Adrenal gland (tissue), 12 donors: ENCODE data around the gene MYLK. TPM values are rescaled to one million over a fixed set of nuclear protein-coding genes. Genes with fewer than 3 reads are reported as not detected.

Experiments
- DNase-seq, 7 donors: peaks; one replicate each; pipeline ENCODE4 v3.0.0-alpha.2; 2019 to 2020
- H3K27ac ChIP-seq, 5 donors: fragments of 200-600 bp; sonication (generic) in 4 of 5; 1 replicate in 3 of 5; 2 replicates in 2 of 5; pipeline versions ENCODE4 v1.5.1 to v1.8.0; 2016 to 2020; ENCODE audit warnings: mild to moderate bottlenecking in 1 of 5
- H3K27me3 ChIP-seq: fragments of 200-600 bp; 2 replicates; pipeline ENCODE4 v1.8.0; 2021
- H3K36me3 ChIP-seq, 2 donors: fragments of 200-600 bp; replicated peaks in 1 of 2; 1 replicate in 1 of 2; 2 replicates in 1 of 2; pipeline versions ENCODE4 v1.5.1 to v1.8.0; 2018 to 2022
- H3K4me1 ChIP-seq, 2 donors: fragments of 200-600 bp; replicated peaks in 1 of 2; 1 replicate in 1 of 2; 2 replicates in 1 of 2; pipeline versions ENCODE4 v1.5.1 to v1.8.0; 2018 to 2021
- H3K4me3 ChIP-seq, 4 donors: fragments of 200-600 bp; sonication (generic) in 3 of 4; one replicate each; pipeline ENCODE4 v1.5.1; 2016 to 2018
- H3K9me3 ChIP-seq, 3 donors: fragments of 200-600 bp; sonication (generic) in 1 of 3; replicated peaks in 1 of 3; 1 replicate in 2 of 3; 2 replicates in 1 of 3; pipeline versions ENCODE4 v1.5.1 to v1.8.0; 2016 to 2021
- POLR2A ChIP-seq, 2 donors: fragments of 450-650 bp; IDR thresholded peaks; one replicate each; pipeline ENCODE4 v1.6.1; 2017; ENCODE audit warnings: antibody characterized with exemption in 2 of 2, mild to moderate bottlenecking in 2 of 2, moderate library complexity in 1 of 2
- WGBS, 4 donors: extraction: QIAGEN DNeasy Blood & Tissue Kit in 2 of 4; methylation state at CpG; one replicate each; pipeline versions ENCODE4 v1.1.5 to v1.1.7; 2013 to 2017; 5-methylcytosine and 5-hydroxymethylcytosine counted together
- intact Hi-C, 2 donors: fragments of 100-400 bp; cut with DNase I; formaldehyde crosslinking; loops; one replicate each; pipeline versions ENCODE4 v1.14.1 to v1.15.0; 2022 to 2023
- polyA plus RNA-seq, 3 donors: library from polyadenylated mRNA; stranded (reverse); fragments of 200-250 nt in 2 of 3; fragments of 350-450 nt in 1 of 3; fragmentation: Illumina TruSeq in 1 of 3; extraction: RNeasy Lipid Tissue Mini Kit (QIAGEN cat#74804) in 1 of 3; gene quantifications; one replicate each; pipeline ENCODE4 v1.2.3, GENCODE V29; 2013 to 2014
- total RNA-seq, 9 donors: library from RNA; depleted of rRNA in 4 of 9; stranded (reverse); fragments of >200 nt in 4 of 9; fragments of 120-200 nt in 1 of 9; fragmentation: NEBNext Ultra II Directional in 1 of 9; extraction: Animal tissue kit (Norgen Biotek cat#: 25700) in 1 of 9; gene quantifications; one replicate each; pipeline versions ENCODE4 v1.1.0 to v1.2.4, GENCODE V29; 2013 to 2023
- TF ChIP-seq, protein P1 (sequence below), 6 experiments: fragments of 450-650 bp in 4 of 6; fragments of 200-600 bp in 2 of 6; sonication (generic) in 1 of 6; IDR thresholded peaks; 1 replicate in 5 of 6; 2 replicates in 1 of 6; pipeline versions ENCODE4 v1.5.1 to v1.8.0; 2016 to 2021; ENCODE audit warnings: antibody characterized with exemption in 6 of 6, mild to moderate bottlenecking in 2 of 6, moderate library complexity in 1 of 6
- donor health status: healthy with polysubstance abuse.
- donor health status: Bipolar disorder and iron deficiency.
- donor health status: DM: yes; HTN: yes; CAD: no.
- donor health status: DM: no; HTN: no; CAD: no.
- donor health status: DM: no; HTN: no; CAD: no.
- donor health status: DM: yes; HTN: yes; CAD: no.

MYLK gene
- total and polyA plus RNA-seq, 12 donors, result 13.3 to 124 (median 53.8) TPM

DNA sequence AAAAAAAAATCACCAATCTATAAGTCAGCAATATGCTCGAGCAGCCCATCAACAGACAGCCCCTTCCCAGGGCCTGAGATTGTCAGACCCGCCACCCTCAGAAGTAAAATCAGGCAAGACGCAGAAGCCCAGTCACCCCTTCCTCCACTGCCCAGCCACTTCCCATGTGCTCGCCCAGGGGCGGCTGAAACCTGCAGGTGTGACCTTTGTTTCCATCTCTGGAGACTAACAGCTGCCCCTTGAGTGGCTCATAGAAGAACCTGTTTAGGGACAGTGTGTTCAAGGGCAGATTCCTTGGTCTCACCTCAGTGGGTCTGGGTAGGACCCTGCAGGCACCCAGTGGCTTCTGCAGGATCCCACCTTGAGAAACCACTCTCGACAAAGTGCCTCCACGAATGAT lies 105.6 kb downstream of the MYLK start:
- H3K27ac ChIP-seq, result no peak overlapping the region
- WGBS, 4 donors, result 85 to 96% (median 90%) methylated on average over 4 to 7 of the region's 7 CpGs
- TF ChIP-seq, protein P1, sequence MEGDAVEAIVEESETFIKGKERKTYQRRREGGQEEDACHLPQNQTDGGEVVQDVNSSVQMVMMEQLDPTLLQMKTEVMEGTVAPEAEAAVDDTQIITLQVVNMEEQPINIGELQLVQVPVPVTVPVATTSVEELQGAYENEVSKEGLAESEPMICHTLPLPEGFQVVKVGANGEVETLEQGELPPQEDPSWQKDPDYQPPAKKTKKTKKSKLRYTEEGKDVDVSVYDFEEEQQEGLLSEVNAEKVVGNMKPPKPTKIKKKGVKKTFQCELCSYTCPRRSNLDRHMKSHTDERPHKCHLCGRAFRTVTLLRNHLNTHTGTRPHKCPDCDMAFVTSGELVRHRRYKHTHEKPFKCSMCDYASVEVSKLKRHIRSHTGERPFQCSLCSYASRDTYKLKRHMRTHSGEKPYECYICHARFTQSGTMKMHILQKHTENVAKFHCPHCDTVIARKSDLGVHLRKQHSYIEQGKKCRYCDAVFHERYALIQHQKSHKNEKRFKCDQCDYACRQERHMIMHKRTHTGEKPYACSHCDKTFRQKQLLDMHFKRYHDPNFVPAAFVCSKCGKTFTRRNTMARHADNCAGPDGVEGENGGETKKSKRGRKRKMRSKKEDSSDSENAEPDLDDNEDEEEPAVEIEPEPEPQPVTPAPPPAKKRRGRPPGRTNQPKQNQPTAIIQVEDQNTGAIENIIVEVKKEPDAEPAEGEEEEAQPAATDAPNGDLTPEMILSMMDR (IDR thresholded peaks at IDR 0.05), result no peak
- no peak for TF ChIP-seq POLR2A (IDR thresholded peaks at IDR 0.05)
- H3K9me3 ChIP-seq, result no peaks in the 10 kb centered on the region
- intact Hi-C loops, result no loop called here
- H3K4me1 ChIP-seq, result peaks cover 0 to 3% of the 10 kb centered on the region in 2 donors
- H3K27me3 ChIP-seq, result no peaks in the 10 kb centered on the region
- H3K36me3 ChIP-seq, result no peaks in the 10 kb centered on the region
- DNase-seq, result no peak
- no peak overlapping the region for H3K4me3 ChIP-seq

DNA sequence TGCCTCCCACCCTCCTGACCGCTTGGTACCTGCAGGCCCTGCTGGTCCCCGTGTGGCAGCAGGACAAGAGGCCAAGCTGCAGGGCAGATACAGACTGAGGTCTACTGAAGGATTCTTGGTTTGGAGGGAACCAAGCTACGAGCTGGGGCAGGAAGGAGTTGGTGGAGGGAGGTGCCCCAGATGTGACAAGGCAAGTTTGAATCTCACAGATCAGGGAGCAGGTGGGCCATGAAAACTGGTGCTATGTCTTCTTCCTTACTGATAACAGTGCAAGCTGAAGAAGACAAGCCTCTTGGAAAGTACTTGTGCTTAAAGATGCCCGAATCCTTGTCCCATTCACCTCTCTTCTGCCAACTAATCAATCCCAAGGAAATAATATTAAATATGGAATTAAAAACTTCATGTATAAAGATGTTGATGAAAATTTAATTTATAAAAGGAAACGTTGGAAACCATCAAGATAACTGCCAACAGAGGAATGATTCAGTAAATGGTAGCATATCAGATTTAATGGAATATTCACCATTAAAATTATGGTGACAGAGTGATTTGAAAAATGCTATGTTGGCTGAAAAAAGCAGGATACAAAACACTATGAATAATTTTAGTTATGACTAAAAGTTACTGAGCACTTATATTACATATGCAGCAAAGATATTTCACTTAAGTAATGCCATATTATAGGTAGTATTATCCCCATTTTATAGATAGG lies 107.9 kb downstream of the MYLK start:
- DNase-seq, result no peak
- Histone ChIP-seq H3K36me3 (no peaks in the 10 kb centered on the region), H3K27me3 (no peaks in the 10 kb centered on the region), H3K9me3 (no peaks in the 10 kb centered on the region), H3K27ac (no peak overlapping the region), H3K4me1 (no peaks in the 10 kb centered on the region), H3K4me3 (no peak overlapping the region)
- intact Hi-C loops, result no loop called here
- TF ChIP-seq POLR2A (IDR thresholded peaks at IDR 0.05), result no peak
- TF ChIP-seq, protein P1 (IDR thresholded peaks at IDR 0.05), result no peak
- 68 to 82% (median 77%) methylated on average over 5 of the region's 5 CpGs for WGBS, 4 donors

DNA sequence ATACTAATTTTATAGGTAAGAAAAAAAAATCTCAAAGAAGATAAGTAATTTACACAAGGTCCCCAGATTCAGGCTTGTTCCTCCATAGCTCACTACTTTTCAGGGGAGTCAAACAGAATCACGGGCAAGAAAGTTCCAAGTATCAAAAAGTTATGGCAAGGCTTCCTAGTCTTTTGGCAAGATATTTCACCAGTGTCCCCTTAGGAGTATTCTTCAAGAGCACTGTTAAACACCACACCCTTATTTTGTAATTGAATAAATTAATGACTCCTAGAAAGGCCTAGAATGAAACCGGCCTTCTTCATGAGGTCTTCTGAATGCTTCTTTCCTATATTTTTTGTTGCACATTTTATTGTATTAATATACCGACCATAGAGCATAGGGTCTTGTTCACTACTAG lies 109.7 kb downstream of the MYLK start:
- Histone ChIP-seq H3K4me3 (no peak overlapping the region), H3K9me3 (no peaks in the 10 kb centered on the region), H3K36me3 (no peaks in the 10 kb centered on the region), H3K27me3 (no peaks in the 10 kb centered on the region), H3K4me1 (no peaks in the 10 kb centered on the region), H3K27ac (no peak overlapping the region)
- intact Hi-C loops, result no loop called here
- TF ChIP-seq, protein P1 (IDR thresholded peaks at IDR 0.05), result no peak
- no peak for TF ChIP-seq POLR2A (IDR thresholded peaks at IDR 0.05)
- no peak for DNase-seq
- 81 to 88% (median 87%) methylated on average over 3 of the region's 3 CpGs for WGBS, 4 donors

DNA sequence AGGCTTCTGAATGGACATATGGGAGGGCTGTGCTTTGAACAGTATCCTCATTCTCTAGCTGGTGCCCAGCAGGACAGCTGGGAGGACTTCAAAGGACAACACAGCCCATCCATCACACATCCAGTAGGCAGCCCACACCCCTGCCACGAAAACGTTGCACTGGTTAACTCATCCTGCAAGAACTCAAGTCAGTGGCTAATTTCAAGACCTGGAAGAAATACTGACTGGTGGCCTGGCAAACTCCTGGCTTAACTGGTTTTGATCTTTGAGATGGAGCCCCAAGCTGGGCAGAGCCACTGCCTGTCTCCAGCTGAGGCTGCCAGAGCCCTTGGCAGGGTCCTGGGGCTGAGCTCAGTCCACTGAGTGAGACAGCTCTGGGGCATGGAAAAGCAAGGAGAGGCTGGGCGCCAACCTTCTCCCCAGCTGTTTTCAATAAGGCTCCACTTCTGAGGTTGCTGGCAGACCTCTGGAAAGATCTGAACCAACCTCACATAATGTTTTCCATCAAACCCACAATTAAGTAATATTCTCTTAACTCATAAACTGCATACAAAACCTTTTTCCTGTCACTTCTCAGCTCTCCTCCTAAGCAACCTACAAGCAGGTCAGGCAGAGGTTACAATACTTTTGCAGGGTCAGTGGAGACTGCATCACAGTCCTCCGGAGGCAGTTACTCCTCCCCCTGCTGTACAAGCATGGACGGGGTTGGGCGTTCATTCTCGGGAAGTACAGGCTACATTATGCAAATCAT lies 110.3 kb downstream of the MYLK start:
- 65 to 74% (median 67%) methylated on average over 7 of the region's 7 CpGs for WGBS, 4 donors
- H3K36me3 ChIP-seq, result no peaks in the 10 kb centered on the region
- H3K4me3 ChIP-seq, result no peak overlapping the region
- intact Hi-C loops, result no loop called here
- TF ChIP-seq, protein P1 (IDR thresholded peaks at IDR 0.05), result no peak
- no peak for TF ChIP-seq POLR2A (IDR thresholded peaks at IDR 0.05)
- no peaks in the 10 kb centered on the region for H3K4me1 ChIP-seq
- DNase-seq, result no peak
- no peaks in the 10 kb centered on the region for H3K9me3 ChIP-seq
- no peaks in the 10 kb centered on the region for H3K27me3 ChIP-seq
- H3K27ac ChIP-seq, result no peak overlapping the region
